ENCODE data around the gene SLC9A7.

DNA sequence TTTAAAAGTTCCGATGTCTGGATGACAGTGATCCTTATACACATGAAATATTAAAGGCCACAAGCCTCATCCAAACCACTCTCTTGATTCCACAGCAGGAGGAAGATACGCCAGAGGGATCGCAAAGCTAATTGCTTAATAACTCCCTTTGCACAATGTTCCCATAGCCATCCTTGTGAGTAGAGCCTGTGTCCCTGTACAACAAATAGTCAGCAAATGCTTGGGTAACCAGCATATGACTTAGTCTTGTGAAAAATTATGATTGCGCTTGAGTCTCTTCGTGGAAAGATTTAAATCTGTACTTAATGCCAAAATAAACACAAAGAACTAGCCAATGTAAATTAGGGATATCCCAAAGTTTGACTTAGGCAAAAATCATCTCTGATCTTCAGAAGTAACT is 31.5 kb downstream of the SLC9A7 start:
- TF ChIP-seq, protein P1, sequence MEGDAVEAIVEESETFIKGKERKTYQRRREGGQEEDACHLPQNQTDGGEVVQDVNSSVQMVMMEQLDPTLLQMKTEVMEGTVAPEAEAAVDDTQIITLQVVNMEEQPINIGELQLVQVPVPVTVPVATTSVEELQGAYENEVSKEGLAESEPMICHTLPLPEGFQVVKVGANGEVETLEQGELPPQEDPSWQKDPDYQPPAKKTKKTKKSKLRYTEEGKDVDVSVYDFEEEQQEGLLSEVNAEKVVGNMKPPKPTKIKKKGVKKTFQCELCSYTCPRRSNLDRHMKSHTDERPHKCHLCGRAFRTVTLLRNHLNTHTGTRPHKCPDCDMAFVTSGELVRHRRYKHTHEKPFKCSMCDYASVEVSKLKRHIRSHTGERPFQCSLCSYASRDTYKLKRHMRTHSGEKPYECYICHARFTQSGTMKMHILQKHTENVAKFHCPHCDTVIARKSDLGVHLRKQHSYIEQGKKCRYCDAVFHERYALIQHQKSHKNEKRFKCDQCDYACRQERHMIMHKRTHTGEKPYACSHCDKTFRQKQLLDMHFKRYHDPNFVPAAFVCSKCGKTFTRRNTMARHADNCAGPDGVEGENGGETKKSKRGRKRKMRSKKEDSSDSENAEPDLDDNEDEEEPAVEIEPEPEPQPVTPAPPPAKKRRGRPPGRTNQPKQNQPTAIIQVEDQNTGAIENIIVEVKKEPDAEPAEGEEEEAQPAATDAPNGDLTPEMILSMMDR (IDR thresholded peaks at IDR 0.05): no peak
- TF ChIP-seq POLR2A (IDR thresholded peaks at IDR 0.05): no peak

Data from adrenal gland (tissue), 5 donors.